Keratinocyte (primary cell): Measurements from ENCODE around the gene ASCL2. TPM values are rescaled to one million over a fixed set of nuclear protein-coding genes. Genes with fewer than 3 reads are reported as not detected.

Experiments
- DNase-seq: peaks from one replicate; pipeline ENCODE4 v3.0.0-alpha.2; 2011; ENCODE audit warnings: low read depth, missing footprints, low spot score
- FAIRE-seq: peaks from 2 replicates; lab custom pipeline; 2011; peaks lifted over from hg19 to GRCh38; lab: Jason Lieb, UNC
- H2AFZ ChIP-seq: 2 replicates; pipeline ENCODE4 v1.6.0; 2012; ENCODE audit warnings: low read length, control low read depth, inconsistent platforms; ENCODE audit not compliant: control insufficient read depth
- H3K27ac ChIP-seq: 2 replicates; pipeline ENCODE4 v1.5.1; 2011; ENCODE audit warnings: low read length; ENCODE audit not compliant: control insufficient read depth, insufficient read depth
- H3K27me3 ChIP-seq: 3 replicates; pipeline ENCODE4 v1.6.0; 2011; ENCODE audit warnings: low read length; ENCODE audit not compliant: control insufficient read depth, insufficient read depth; ENCODE audit errors: extremely low read depth
- H3K36me3 ChIP-seq, 2 experiments: 2 replicates in 1 of 2; 3 replicates in 1 of 2; pipeline ENCODE4 v1.5.1; 2011; ENCODE audit warnings: low read length in 2 of 2, mild to moderate bottlenecking in 1 of 2; ENCODE audit not compliant: control insufficient read depth in 2 of 2, insufficient read depth in 2 of 2; ENCODE audit errors: extremely low read depth in 1 of 2
- H3K4me1 ChIP-seq: 3 replicates; pipeline ENCODE4 v1.5.1; 2011; ENCODE audit warnings: low read length; ENCODE audit not compliant: control insufficient read depth, insufficient read depth; ENCODE audit errors: extremely low read depth
- H3K4me2 ChIP-seq: 3 replicates; pipeline ENCODE4 v1.6.0; 2011; ENCODE audit warnings: low read depth, low read length; ENCODE audit not compliant: control insufficient read depth, insufficient read depth; ENCODE audit errors: extremely low read depth
- H3K4me3 ChIP-seq, 3 experiments: fragments of 200-600 bp in 1 of 3; sonication (generic) in 1 of 3; 2 replicates in 2 of 3; 3 replicates in 1 of 3; pipeline ENCODE4 v1.5.1; 2011 to 2016; ENCODE audit warnings: low read length in 3 of 3, mild to moderate bottlenecking in 3 of 3, control low read depth in 2 of 3, inconsistent platforms in 1 of 3, low read depth in 1 of 3, mixed read lengths in 1 of 3, mixed run types in 1 of 3, moderate library complexity in 1 of 3; ENCODE audit not compliant: control insufficient read depth in 2 of 3, insufficient read depth in 2 of 3; ENCODE audit errors: extremely low read depth in 1 of 3
- H3K79me2 ChIP-seq: 2 replicates; pipeline ENCODE4 v1.6.0; 2012; ENCODE audit warnings: low read length; ENCODE audit not compliant: control insufficient read depth, insufficient read depth
- H3K9ac ChIP-seq: 3 replicates; pipeline ENCODE4 v1.6.0; 2011; ENCODE audit warnings: low read length; ENCODE audit not compliant: control insufficient read depth, insufficient read depth; ENCODE audit errors: extremely low read depth
- H3K9me1 ChIP-seq: 3 replicates; pipeline ENCODE4 v1.6.0; 2011; ENCODE audit warnings: low read length; ENCODE audit not compliant: control insufficient read depth, insufficient read depth; ENCODE audit errors: extremely low read depth
- H3K9me3 ChIP-seq: 2 replicates; pipeline ENCODE4 v1.5.1; 2012; ENCODE audit warnings: low read depth, low read length; ENCODE audit not compliant: control insufficient read depth
- H4K20me1 ChIP-seq: 3 replicates; pipeline ENCODE4 v1.6.0; 2011; ENCODE audit warnings: low read length; ENCODE audit not compliant: control insufficient read depth, insufficient read depth; ENCODE audit errors: extremely low read depth
- EZH2 ChIP-seq: IDR thresholded peaks from one replicate; pipeline ENCODE4 v1.6.1; 2012; ENCODE audit warnings: inconsistent platforms, mild to moderate bottlenecking, low read length, moderate library complexity
- dilution Hi-C: fragments of 300-500 bp; cut with MboI; formaldehyde crosslinking; loops from one replicate; pipeline ENCODE4 v1.7.0; 2020; ENCODE audit warnings: low sequenced_read_pairs; ENCODE audit not compliant: extremely low pct_ligation_motif_present
- polyA plus RNA-seq, 5 experiments: library from polyadenylated mRNA; depleted of rRNA in 3 of 5; stranded (reverse) in 3 of 5; stranded (forward) in 1 of 5; unstranded in 1 of 5; fragments of >200 nt; gene quantifications; 1 replicate in 1 of 5; 2 replicates in 3 of 5; 3 replicates in 1 of 5; pipeline versions ENCODE4 v1.2.1 to v1.2.3, GENCODE V29; 2011 to 2012; ENCODE audit warnings: missing spikeins in 2 of 5, low read depth in 1 of 5, low replicate concordance in 1 of 5
- TF ChIP-seq, protein P1 (sequence below), 3 experiments: IDR thresholded peaks in 1 of 3; conservative IDR thresholded peaks in 1 of 3; optimal IDR thresholded peaks in 1 of 3; 2 replicates in 2 of 3; 3 replicates in 1 of 3; pipeline versions ENCODE3 to v1.5.1; 2011; ENCODE audit warnings: low read length in 3 of 3, mild to moderate bottlenecking in 3 of 3, moderate library complexity in 2 of 3, control low read depth in 1 of 3, inconsistent platforms in 1 of 3; ENCODE audit not compliant: insufficient read depth in 2 of 3; ENCODE audit errors: extremely low read depth in 1 of 3

Gene ASCL2
- polyA plus RNA-seq, 1 donor (not counting 4 experiments of a cell fraction or from before 2014, with no cell fraction given) = 0.26 TPM

- TF ChIP-seq EZH2 = no peak
- TF ChIP-seq, protein P1, sequence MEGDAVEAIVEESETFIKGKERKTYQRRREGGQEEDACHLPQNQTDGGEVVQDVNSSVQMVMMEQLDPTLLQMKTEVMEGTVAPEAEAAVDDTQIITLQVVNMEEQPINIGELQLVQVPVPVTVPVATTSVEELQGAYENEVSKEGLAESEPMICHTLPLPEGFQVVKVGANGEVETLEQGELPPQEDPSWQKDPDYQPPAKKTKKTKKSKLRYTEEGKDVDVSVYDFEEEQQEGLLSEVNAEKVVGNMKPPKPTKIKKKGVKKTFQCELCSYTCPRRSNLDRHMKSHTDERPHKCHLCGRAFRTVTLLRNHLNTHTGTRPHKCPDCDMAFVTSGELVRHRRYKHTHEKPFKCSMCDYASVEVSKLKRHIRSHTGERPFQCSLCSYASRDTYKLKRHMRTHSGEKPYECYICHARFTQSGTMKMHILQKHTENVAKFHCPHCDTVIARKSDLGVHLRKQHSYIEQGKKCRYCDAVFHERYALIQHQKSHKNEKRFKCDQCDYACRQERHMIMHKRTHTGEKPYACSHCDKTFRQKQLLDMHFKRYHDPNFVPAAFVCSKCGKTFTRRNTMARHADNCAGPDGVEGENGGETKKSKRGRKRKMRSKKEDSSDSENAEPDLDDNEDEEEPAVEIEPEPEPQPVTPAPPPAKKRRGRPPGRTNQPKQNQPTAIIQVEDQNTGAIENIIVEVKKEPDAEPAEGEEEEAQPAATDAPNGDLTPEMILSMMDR (optimal IDR thresholded peaks at IDR 0.05 in 1 of 3, IDR thresholded peaks at IDR 0.05 in 1 of 3, conservative IDR thresholded peaks at IDR 0.05 in 1 of 3; ENCODE audit: extremely low read depth in 1 of 3, insufficient read depth in 2 of 3, low read length in 3 of 3) = no peak
- Histone ChIP-seq H2AFZ (no peak overlapping the region), H4K20me1 (no peaks in the 10 kb centered on the region), H3K9ac (no peak overlapping the region), H3K36me3 (no peaks in the 10 kb centered on the region), H3K79me2 (no peaks in the 10 kb centered on the region), H3K4me3 (no peak overlapping the region), H3K4me2 (no peak overlapping the region), H3K27me3 (peaks cover 10% of the 10 kb centered on the region), H3K9me1 (no peaks in the 10 kb centered on the region), H3K27ac (no peak overlapping the region), H3K4me1 (no peaks in the 10 kb centered on the region), H3K9me3 (no peaks in the 10 kb centered on the region)
- dilution Hi-C loops = no loop called here
- FAIRE-seq = no peak
- no peak for DNase-seq
These were observed 32.7 kb upstream of the ASCL2 start for GRCh38 chr11:2302896-2303626.

DNA sequence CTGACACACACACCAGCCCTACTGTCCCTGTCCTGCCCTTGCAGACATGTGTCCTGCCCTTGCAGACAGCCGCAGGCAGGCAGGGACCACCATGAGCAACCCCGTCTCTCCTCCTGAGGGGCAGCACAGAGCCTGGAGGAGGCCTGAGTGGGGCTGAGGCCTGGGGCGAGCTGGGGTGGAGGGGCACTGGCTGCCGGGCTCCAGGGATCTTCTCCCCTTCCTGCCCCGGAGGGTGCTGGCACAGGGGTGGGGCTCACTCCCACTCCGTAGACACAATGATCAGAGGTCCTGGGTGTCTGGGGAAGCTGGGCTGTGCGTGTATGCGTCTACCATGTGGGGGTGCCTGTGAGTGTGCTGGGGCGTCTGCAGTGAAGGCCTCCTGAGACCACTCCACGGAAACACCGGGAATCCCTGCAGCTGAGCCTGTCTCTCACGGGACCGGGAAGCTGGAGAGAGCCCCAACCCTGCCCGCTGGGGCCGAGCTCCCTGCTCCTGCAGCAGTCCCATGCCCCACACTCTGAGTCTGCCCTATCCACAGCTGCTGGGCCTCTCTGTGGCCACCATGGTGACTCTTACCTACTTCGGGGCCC is 32.0 kb upstream of the ASCL2 start:
- no peak for FAIRE-seq
- dilution Hi-C loops = no loop called here
- Histone ChIP-seq H3K4me1 (no peaks in the 10 kb centered on the region), H3K9ac (no peak overlapping the region), H3K4me2 (no peak overlapping the region), H4K20me1 (no peaks in the 10 kb centered on the region), H3K9me3 (no peaks in the 10 kb centered on the region), H3K9me1 (no peaks in the 10 kb centered on the region), H3K27ac (no peak overlapping the region), H2AFZ (no peak overlapping the region), H3K27me3 (peaks cover 11% of the 10 kb centered on the region), H3K36me3 (no peaks in the 10 kb centered on the region), H3K4me3 (no peak overlapping the region), H3K79me2 (no peaks in the 10 kb centered on the region)
- no peak for DNase-seq
- TF ChIP-seq, protein P1 (optimal IDR thresholded peaks at IDR 0.05 in 1 of 3, IDR thresholded peaks at IDR 0.05 in 1 of 3, conservative IDR thresholded peaks at IDR 0.05 in 1 of 3; ENCODE audit: extremely low read depth in 1 of 3, insufficient read depth in 2 of 3, low read length in 3 of 3) = no peak
- TF ChIP-seq EZH2 = no peak
